NCI-H2196 treated with DMSO at 0.1 percent for 48 hours (cell line): ENCODE results near the gene NOXRED1.

Experiments used
- DNase-seq: peaks from one replicate; lab custom pipeline; 2025; ENCODE audit not compliant: unreplicated experiment; lab: John Stamatoyannopoulos, UW

Gene NOXRED1

DNA sequence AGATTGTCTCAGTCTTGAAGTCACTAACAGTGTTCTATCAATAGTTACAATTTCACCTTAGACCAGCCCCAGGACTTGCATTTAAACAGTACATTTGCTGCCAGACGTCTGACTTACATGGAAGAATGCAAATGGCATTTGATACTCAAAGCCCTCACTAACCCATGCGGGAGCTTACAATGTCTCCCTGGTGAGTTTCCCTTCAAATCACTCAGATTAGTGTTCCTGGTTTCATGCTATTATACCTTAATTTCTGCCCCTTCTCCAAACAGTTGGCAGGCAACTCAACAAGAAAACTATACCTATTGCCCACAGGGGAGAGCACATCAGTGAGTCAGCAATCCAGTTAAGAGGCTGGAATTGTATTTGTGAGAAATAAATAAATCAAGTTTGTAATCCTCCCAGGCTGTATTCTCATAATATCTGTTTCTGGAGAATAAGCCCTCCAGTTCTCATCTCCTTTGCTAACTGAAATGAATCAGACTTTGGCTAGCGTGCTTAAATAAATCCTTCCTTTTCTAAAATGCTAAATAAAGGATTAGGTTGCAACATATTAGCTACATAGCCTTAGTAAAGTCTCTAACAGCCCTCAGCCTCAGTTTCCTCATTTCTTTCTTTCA lies 78.8 kb downstream of the NOXRED1 start:
- no peak for DNase-seq
